ENCODE data around the gene CWC25. TPM values are rescaled to one million over a fixed set of nuclear protein-coding genes. Genes with fewer than 3 reads are reported as not detected.

CWC25 gene
- polyA plus RNA-seq, 1 donor from 2014 or later: 17.1 TPM

- Mint-ChIP-seq H3K4me1 (peaks cover 0 to 2% (median 0%) of the 10 kb centered on the region in 3 donors), H3K27ac (peak overlapping the region in 1 of 3 donors; percentile 43), H3K9me3 (no peaks in the 10 kb centered on the region), H3K36me3 (peaks cover 2% of the 10 kb centered on the region), H3K4me3 (no peak overlapping the region), H3K27me3 (no peaks in the 10 kb centered on the region)
Observed at GRCh38 chr17:38779965-38780752, 45.0 kb downstream of the CWC25 start.

- Mint-ChIP-seq H3K4me1 (peaks cover 0 to 2% (median 0%) of the 10 kb centered on the region in 3 donors), H3K27ac (no peak overlapping the region), H3K9me3 (no peaks in the 10 kb centered on the region), H3K36me3 (peaks cover 4% of the 10 kb centered on the region), H3K27me3 (no peaks in the 10 kb centered on the region), H3K4me3 (no peak overlapping the region)
Observed at GRCh38 chr17:38777641-38778250, 47.4 kb downstream of the CWC25 start.

DNA sequence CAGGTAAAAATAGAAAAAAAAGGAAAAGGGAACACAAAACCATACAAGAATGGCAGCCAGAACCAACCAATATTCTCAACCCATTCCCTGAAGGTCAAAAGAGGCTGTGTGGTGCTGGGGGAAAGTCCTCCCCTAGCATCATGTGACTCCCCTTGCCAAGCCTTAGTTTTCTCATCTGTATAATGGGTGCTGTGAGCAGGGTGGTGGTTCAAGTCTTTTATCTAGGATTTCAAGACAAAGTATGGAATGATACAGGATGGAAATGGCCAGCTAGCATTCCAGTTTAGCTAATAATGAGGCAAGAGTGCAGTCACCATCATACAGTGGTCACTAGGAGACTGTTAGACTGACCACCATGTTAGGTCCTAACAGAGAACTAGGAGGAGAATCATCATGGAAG, 51.9 kb downstream of the CWC25 start:
- no peaks in the 10 kb centered on the region for H3K4me1 Mint-ChIP-seq
- no peak overlapping the region for H3K27ac Mint-ChIP-seq
- H3K9me3 Mint-ChIP-seq: no peaks in the 10 kb centered on the region
- no peaks in the 10 kb centered on the region for H3K27me3 Mint-ChIP-seq
- H3K36me3 Mint-ChIP-seq: peaks cover 3% of the 10 kb centered on the region
- H3K4me3 Mint-ChIP-seq: no peak overlapping the region

- Mint-ChIP-seq H3K4me3 (no peak overlapping the region), H3K27me3 (no peaks in the 10 kb centered on the region), H3K36me3 (peaks cover 1% of the 10 kb centered on the region), H3K4me1 (no peaks in the 10 kb centered on the region), H3K9me3 (no peaks in the 10 kb centered on the region), H3K27ac (no peak overlapping the region)
Observed at GRCh38 chr17:38768417-38768816, 56.7 kb downstream of the CWC25 start.

GRCh38 chr17:38766341-38766740, 58.8 kb downstream of the CWC25 start:
- Mint-ChIP-seq H3K27me3 (no peaks in the 10 kb centered on the region), H3K9me3 (no peaks in the 10 kb centered on the region), H3K36me3 (peaks cover 5% of the 10 kb centered on the region), H3K4me1 (peaks cover 0 to 3% (median 0%) of the 10 kb centered on the region in 3 donors), H3K4me3 (no peak overlapping the region), H3K27ac (no peak overlapping the region)

DNA sequence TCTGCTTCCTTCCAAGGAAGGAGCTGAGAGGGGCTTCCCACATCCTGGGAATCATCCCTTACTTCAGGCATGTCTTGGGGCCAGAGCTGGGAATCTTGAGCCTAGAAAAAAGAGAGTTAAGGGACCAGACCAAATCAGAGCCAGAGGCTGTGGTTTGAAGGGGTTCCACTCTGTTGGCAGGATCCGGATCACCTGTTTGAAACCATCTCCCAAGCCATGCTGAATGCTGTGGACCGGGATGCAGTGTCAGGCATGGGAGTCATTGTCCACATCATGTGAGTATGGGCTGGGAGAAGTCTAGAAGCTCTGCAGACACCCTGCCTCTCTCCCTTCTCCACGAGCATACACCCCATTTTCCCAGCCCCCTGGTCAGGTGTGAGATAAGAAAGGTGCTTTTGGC, 62.9 kb downstream of the CWC25 start:
- no peak overlapping the region for H3K4me3 Mint-ChIP-seq
- peaks cover 3% of the 10 kb centered on the region for H3K36me3 Mint-ChIP-seq
- H3K27me3 Mint-ChIP-seq: no peaks in the 10 kb centered on the region
- H3K9me3 Mint-ChIP-seq: no peaks in the 10 kb centered on the region
- no peak overlapping the region for H3K27ac Mint-ChIP-seq
- H3K4me1 Mint-ChIP-seq: peaks cover 0 to 3% (median 0%) of the 10 kb centered on the region in 3 donors

- no peaks in the 10 kb centered on the region for H3K27me3 Mint-ChIP-seq
- peak overlapping the region in 1 of 3 donors; percentile 26 for H3K27ac Mint-ChIP-seq
- peaks cover 3% of the 10 kb centered on the region for H3K36me3 Mint-ChIP-seq
- H3K4me3 Mint-ChIP-seq: peak overlapping the region in 1 of 4 donors; percentile 6
- H3K9me3 Mint-ChIP-seq: no peaks in the 10 kb centered on the region
- peaks cover 0 to 3% (median 0%) of the 10 kb centered on the region in 3 donors for H3K4me1 Mint-ChIP-seq
Observed at GRCh38 chr17:38761612-38762011, 63.5 kb downstream of the CWC25 start.

DNA sequence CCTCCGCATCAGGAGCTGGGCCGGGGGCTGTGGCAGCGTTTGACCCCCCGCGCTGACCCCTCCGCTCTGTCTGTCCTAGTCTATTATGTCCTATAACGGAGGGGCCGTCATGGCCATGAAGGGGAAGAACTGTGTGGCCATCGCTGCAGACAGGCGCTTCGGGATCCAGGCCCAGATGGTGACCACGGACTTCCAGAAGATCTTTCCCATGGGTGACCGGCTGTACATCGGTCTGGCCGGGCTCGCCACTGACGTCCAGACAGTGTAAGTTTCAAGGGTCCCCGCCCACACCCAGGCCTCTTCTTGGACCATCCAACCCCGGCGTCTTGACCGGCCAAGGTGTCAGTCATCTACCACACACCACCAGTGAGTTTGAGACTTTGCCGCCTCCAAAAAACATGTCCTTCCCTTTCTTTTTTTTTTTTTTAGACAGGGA, 72.0 kb downstream of the CWC25 start:
- Mint-ChIP-seq H3K36me3 (peaks cover 1% of the 10 kb centered on the region), H3K27ac (peak overlapping the region in 2 of 3 donors; percentile 91 to 100), H3K27me3 (peaks cover 27% of the 10 kb centered on the region), H3K9me3 (peaks cover 0 to 3% (median 0%) of the 10 kb centered on the region in 3 donors), H3K4me3 (peak overlapping the region; percentile 81 to 100 (median 98)), H3K4me1 (peaks cover 22 to 35% (median 24%) of the 10 kb centered on the region in 3 donors)

DNA sequence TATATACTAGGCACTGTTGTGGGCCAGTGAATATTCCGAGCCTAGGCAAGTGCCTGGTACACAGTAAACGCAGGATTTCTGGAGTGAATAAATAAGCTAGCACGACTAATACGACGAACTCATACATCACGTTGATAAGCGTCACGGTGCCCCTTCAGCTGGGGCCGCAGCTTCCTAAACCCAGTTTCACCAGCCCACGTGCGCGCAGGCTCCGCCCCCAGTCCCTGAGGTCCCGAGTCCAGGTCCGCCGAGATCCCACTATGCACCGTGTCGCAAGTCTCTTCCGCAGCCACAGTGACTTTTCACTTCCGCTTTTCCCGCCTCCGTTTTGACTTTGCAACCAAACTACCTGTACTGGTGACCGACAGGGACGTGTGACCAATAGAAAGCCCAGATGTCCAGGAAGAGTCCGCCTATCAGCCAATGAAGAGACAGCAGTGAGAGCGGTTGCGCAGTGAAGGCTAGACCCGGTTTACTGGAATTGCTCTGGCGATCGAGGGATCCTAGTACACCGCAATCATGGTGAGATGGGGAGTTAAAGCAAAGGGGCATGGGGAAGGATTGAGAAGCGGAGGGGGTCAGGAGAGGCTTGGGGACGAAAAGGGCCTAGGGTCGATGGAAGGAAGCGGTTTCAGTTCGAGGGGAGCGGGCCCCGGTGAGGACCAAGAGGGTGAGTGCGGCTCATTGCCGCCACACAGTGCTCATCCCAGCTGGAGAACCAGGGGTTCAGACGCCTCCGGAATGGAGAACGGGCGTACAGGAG, 72.6 kb downstream of the CWC25 start, which contains the start of gene PSMB3:
TSS of gene PSMB3 (plus strand) at position 434 of the 763 bp plus-strand sequence. CDS start at position 520, 86 bp downstream.
- Mint-ChIP-seq H3K4me1 (peaks cover 22 to 35% (median 24%) of the 10 kb centered on the region in 3 donors), H3K36me3 (peaks cover 1% of the 10 kb centered on the region), H3K4me3 (peak within 1 kb of the TSS; percentile 81 to 100 (median 98)), H3K9me3 (peaks cover 0 to 3% (median 0%) of the 10 kb centered on the region in 3 donors), H3K27me3 (peaks cover 29% of the 10 kb centered on the region), H3K27ac (peak within 1 kb of the TSS; percentile 91 to 100 (median 95))

DNA sequence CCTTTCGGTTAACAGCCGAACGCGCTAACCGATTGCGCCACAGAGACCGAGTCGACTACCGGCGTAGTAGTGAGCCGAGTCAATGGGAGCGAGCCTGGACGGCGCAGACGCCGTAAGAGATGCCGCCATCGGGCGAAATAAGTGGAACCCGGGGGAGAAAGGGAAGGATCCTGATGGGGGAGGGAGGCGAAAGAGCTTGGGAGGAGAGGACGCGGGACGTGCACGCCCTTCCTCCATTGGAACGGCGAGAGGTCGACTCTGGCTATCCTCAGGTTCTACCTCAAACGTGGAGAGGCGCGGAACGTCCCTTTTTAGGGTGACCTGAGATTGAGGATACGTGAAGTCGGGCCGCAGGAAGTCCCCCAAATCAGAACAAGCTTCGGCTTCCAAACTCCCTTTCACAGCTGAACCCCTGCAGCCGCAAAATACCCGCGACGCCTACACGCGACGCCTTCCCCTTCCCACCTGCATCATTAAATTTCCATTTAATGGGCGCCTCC, 73.3 kb downstream of the CWC25 start:
- Mint-ChIP-seq H3K4me3 (peak overlapping the region; percentile 81 to 100 (median 98)), H3K4me1 (peaks cover 22 to 35% (median 25%) of the 10 kb centered on the region in 3 donors), H3K9me3 (peaks cover 0 to 3% (median 0%) of the 10 kb centered on the region in 3 donors), H3K27me3 (peaks cover 31% of the 10 kb centered on the region), H3K36me3 (peaks cover 1% of the 10 kb centered on the region), H3K27ac (peak overlapping the region; percentile 91 to 100 (median 95))

GRCh38 chr17:38751144-38751807, 73.8 kb downstream of the CWC25 start:
- peaks cover 0 to 3% (median 0%) of the 10 kb centered on the region in 3 donors for H3K9me3 Mint-ChIP-seq
- H3K4me1 Mint-ChIP-seq: peaks cover 28 to 38% (median 31%) of the 10 kb centered on the region in 3 donors
- H3K27ac Mint-ChIP-seq: peak overlapping the region; percentile 91 to 100 (median 95)
- H3K36me3 Mint-ChIP-seq: peaks cover 1% of the 10 kb centered on the region
- H3K4me3 Mint-ChIP-seq: peak overlapping the region; percentile 81 to 100 (median 98)
- H3K27me3 Mint-ChIP-seq: peaks cover 37% of the 10 kb centered on the region

All from IgD-negative memory B cell (primary cell).